Daoy (cell line): ENCODE measurements around the gene AMH. TPM values are rescaled to one million over a fixed set of nuclear protein-coding genes. Genes with fewer than 3 reads are reported as not detected.

Experiments
- DNase-seq: peaks from one replicate; pipeline ENCODE4 v3.0.0-alpha.2; 2015; ENCODE audit warnings: low read depth
- total RNA-seq: library from RNA; depleted of rRNA; stranded (reverse); fragments of >200 nt; shearing (Covaris generic); gene quantifications from 2 replicates; pipeline ENCODE4 v1.2.3, GENCODE V29; 2014

AMH gene
- total RNA-seq, 1 experiment from 2014 or later: 0.51 TPM

DNA sequence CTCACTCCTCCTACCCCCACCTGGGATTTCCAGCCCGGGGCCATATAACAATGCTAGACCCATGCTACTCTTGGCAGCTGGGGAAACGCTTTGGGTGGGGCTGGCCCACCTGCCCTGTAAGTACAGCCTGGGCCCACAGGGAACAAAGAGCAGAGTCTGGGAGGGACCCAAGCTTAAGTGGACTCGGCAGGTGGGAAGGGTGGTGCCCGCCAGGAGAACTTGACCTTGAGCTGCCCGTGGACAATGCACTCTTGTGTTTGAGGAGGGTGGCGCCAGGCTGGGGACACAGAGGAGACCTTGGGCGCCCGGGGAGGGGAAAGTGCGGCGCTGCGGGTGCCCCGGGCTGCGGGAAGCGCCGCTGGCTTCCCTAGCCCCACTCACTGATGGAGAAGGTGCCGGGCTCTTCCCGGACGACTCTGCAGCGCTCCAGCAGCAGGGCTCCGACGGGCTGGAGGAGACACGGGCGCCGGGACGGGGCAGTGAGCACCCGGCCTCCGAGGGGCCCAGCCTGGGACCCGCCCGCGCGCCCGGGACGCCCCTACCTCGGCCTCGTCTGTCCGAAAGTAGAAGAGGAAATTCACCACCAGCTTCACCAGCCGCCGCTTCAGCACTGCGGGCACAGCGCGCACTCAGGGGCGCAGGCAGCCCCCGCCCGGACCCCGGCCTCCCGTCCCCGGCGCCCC, 13.6 kb upstream of the AMH start:
- no peak for DNase-seq

DNA sequence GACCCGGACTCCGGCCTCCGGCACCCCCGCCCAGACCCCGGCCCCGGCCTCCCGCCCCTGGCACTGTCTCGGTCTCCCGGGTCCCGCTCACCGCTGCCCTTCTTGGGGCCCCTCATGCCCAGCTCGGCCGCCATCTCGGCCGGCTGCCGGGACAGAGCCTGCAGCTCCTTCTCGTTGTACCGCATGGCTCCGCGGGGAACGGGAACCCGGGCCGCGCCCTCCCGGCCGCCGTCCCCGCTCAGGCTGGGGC, 13.1 kb upstream of the AMH start:
- DNase-seq: no peak

DNA sequence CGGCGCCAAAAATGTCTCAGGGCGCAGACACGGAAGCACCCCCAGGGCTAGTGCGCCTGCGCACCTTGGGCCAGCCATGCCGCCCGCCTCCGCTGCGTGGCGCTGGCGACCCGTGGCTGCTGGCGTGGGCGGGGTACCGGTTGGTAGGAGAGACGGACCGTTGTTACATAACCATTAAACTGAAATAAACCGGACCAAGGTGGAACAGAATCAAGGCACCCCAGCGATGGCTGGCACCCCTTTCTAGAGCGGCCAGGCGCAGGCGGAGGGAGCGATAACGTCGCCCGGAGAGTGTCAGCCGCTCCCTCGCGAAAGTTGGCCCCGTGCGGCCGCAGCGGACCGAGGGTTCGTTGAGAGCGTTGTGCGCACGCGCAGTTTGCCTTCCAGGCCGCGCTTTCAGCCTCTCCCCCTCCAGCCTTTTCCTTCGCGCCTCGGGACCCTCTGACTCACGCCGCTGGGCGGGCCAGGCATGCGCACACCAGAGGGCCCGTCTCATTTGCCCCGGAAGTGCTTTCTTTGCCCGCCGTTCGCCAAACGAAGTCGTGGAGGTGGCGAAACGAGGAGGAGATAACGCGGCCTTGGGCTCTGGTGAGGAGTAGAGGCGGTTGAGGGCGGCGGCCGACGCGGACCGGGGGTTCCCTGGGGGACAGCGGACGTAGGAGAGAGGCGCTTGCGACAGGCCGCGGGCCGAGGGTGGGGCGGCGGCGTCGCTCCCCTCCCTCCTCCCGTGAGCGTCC, 12.6 kb upstream of the AMH start, which contains the start of the genes PLEKHJ1 and SF3A2:
TSS of gene PLEKHJ1 (minus strand) at position 16 of the 737 bp plus-strand sequence. CDS start 81 bp downstream, outside the sequence.
TSS of gene SF3A2 (plus strand) at position 511 of the 737 bp plus-strand sequence. CDS start 6,595 bp downstream, outside the sequence.
- DNase-seq: peak; percentile 100

DNA sequence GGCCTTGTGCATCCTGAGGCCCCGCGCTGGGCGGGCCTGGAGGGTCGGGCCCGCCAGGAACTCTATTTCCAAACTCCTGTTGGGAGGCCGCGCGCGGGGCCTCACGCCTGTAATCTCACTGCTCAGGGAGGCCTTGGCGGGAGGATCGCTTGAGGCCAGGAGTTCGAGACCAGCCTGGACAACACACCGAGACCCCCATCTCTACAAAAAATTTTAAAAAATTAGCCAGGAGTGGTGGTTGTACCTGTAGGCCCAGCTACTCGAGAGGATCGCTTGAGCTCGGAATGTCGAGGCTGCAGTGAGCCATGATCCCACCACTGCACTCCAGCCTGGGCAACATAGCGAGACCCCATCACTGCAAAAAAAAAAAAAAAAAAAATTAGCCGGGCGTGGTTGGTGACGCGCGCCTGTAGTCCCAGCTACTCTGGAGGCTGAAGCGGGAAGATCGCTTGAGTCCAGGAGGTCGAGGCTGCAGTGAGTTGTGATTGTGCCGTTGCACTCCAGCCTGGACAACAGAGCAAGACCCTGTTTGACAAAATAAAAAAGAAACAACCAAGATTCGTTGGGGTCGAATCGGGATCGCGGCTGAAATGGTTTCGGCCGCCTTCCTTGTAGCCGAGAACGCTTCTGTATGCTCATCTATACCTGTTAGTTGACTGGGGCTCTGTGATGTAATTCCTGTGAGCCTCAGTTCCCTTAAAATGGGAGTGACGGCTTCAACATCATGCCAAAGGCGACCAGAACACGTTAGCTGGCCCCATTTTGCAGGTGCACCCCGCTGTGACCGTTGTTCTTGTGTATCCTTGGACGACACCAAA, 11.9 kb upstream of the AMH start:
- DNase-seq: no peak

DNA sequence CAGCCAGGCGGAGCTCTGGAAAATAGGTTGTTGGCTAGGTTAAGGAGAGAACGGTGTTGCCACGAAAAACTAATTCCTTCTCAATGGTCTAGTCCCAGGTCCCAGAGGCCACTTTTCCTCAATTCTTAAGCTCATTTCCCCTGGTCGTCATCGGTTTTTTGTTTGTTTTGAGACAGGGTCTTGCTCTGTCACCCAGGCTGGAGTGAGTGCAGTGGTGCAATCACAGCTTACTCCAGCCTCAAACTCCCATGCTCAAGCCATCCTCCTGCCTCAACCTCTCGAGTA, 11.3 kb upstream of the AMH start:
- DNase-seq: no peak

DNA sequence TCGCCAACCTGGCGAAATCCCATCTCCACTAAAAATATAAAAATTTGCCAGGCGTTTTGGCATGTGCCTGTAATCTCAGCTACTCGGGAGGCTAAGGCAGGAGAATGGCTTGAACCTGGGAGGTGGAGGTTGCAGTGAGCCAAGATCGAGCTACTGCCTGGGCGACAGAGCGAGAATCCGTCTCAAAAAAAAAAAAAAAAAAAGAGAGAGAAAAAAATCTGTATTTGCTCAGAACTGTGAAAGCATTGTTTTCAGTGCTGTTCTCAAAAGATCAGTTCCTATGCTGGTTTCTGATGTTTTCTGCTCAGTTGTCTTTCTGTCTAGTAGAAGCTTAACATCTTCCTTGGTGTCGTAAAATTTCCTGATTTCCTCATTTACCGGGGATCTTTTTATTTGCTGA, 9.9 kb upstream of the AMH start:
- DNase-seq: no peak

DNA sequence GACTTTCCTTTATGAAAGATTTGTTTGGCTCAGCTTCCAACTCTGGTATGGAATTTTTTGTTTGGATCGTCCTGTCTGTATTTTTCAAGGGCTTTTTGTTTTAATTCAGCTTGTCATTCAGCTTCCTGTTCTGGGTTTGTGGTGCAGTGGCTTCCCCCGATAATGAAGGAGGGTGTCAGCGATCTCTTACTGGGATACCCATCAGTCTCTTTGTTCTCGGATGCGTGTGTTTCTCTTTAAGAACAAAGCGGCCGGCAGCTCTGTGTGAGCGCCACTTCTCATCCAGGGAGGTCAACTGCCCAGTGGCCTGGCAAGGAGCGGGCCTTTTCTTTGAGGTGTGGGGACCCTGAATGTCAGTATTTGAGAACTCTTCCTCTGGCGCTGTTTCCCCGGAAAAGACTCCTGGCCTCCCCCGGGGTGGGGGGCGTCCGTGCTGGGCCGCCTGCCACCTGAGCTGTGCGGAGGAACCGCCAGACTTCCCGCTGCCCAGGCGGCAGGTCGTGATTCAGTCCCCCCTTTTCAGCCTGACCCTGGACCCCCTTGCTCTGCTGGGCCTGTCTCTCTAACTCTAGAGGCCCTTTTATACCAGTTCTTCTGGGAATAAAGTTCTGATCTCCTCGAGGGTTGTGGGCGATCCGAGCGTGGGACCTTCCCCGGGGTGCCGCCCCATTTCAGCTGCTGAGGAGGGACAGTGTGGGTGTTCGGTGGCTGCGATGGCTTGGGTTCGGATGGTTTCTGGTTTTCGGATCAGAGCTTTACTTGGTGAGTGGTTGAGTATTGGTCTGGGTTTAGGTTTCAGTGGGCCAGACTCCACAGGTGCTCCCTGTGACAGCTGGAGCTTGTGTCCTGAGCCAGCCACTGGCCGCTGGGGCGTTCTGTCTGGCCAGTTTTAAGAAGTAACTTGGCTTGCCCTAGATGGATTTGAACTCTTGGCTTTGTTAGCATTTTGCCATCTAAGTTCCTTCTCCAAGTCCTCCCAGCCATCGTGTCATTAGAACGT, 9.1 kb upstream of the AMH start:
- DNase-seq: no peak

DNA sequence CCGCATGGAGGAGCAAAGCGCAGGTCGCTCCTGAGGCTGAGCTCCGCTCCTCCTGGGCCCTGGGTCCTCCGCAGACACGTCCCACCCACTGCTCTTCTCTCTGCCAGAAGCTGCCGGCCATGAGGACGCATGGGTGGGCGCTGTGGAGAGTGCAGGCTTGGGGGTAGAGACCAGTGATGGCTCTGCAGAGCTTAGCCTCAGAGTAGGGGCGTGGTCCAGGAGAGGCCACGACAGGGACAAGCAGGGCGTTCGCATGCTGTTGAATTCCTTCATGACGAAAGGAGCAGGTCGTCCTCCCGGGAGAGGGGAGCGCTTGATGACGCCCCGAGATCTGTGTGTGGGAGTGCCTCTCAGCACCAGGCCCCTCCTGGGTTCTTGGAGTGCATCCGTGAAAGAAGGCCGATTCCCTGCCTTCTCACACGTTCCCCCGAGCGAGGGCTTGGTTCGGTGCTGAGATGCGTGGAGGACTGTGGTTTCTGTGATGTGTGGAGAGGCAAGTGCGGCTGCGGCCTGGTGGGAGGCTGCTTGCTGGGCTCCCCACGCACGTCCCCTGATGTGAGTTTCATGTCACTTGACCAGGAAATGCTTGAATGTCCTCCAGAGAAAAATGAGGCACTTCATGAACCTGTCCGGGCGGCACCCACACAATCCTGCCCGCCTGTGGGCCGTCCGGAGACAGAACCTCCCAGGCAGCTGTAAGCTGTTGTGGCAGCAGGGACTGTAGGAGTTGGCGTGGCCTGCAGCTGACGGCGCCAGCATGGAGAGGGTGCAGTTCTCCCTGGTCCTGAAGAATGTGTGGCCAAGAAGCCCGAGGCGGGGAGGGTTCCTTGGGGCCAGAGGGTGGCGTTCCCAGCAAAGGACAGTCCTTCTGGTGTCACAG, 8.0 kb upstream of the AMH start:
- no peak for DNase-seq

DNA sequence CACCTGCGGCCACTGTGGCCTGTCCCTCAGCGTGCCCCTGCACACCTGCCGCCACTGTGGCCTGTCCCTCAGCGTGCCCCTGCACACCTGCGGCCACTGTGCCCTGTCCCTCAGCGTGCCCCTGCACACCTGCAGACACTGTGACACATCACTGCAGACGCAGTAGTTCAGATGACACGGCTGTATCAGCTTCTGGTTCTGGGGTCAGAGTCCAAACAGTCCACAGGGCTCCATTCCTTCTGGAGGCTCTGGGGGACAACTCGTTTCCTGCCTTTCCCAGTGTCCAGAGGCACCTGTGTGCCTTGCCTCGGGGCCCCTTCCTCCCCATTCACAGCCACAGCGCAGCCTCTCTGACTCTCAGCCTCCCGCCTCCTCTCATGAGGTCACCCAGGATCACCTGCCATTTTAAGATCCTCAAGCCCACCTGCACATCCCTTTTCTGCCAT, 7.0 kb upstream of the AMH start:
- no peak for DNase-seq

DNA sequence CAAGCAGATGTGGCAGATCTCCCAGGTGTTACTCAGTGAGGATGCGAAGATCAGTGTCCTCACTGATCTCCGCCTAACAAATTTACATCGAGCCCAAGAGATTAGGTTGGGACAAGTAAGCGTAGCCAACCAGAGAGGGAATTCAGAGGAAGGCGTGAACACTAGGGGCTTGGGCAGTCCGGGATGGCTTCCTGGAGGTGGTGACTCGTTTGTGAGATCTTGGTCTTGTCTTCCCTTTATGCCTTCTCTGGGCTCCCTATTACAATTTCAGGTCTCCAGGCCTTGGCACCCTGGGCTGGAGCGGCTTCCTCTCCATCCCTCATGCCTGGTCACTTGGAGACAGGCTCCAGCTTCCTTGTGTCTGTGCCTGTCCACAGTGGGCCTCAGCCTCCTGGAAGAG, 6.3 kb upstream of the AMH start:
- no peak for DNase-seq

DNA sequence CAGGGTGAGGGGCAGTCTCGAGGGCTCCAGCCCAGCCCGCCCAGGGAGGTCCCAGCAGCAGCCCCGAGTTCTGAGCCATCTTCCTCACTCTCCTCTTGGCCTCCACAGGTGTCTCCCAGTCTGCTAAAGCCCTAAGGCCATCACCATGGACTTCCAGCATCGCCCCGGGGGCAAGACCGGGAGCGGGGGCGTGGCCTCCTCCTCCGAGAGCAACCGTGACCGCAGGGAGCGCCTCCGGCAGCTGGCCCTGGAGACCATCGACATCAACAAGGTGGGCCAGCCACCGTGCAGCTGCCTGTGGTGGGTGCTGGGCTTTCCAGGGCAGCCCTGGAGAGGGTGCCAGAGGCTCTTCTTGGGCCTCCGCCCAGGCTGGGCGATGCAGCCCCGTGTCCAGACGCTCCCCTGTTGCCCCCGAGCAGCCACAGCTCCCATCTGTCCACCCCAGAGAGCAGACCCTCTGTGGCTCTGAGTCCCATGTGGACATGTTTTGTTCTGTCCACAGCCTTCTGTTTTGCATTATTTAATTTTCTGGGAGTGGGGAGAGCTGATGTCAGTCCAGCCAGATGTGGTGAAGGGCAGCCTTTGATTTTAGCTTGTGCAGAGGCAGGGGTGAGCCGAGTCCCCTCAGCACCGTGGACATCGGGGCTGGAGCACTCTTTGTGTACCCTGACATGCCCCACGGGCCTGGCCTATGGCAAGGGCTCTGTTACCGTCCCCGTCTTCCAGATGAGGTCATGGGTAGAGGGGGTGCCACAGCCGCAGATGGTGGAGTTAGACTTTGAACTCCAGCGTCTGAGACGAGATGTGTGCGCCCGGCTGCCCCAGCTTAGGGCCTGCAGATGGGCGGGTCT, 5.6 kb upstream of the AMH start:
- DNase-seq: no peak

DNA sequence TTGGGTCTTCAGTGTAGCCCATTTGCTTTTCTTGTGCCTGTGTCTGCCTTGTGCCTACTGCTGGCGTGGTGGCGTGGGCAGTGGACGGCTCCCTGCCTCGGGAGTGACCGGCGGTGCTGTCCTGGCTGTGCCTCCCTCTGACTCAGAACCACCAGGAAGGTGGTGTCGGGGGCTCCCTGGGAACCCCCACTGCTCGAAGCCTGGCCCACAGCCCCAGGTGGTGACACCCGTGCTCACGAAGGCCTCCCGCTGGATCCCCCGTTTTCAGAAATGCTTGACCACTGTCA, 5.1 kb upstream of the AMH start:
- DNase-seq: no peak

DNA sequence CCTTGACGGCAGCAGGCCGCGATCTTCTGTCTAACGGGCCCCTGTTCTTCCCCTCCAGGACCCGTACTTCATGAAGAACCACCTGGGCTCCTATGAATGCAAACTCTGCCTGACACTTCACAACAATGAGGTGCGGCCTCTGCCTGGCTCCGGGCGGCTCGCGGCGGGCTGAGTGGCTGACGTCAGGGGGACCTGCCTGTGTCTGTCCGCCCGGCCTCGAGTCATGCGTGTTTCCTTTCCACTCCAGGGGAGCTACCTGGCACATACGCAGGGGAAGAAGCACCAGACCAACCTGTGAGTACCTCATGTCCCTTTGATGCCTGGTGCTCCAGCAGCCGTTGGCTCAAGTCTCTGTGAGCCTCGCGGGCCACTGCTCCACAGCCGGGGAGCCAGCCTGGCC, 4.6 kb upstream of the AMH start:
- no peak for DNase-seq

DNA sequence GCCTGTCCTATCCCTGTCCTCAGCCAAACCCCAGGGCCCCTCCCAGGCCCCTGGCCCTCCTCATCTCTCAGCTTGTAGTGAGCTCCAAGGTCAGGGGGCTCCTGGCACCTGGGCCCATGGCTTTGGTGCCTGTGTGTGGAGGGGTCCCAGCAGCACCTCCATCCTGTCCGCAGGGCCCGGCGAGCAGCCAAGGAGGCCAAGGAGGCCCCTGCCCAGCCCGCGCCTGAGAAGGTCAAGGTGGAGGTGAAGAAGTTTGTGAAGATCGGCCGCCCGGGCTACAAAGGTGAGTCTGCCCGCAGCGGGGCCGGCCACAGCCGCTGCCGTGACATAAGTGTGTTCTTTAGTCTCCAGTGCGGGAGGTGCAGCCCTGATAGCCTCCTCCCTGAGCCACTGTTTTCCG, 3.9 kb upstream of the AMH start:
- no peak for DNase-seq

DNA sequence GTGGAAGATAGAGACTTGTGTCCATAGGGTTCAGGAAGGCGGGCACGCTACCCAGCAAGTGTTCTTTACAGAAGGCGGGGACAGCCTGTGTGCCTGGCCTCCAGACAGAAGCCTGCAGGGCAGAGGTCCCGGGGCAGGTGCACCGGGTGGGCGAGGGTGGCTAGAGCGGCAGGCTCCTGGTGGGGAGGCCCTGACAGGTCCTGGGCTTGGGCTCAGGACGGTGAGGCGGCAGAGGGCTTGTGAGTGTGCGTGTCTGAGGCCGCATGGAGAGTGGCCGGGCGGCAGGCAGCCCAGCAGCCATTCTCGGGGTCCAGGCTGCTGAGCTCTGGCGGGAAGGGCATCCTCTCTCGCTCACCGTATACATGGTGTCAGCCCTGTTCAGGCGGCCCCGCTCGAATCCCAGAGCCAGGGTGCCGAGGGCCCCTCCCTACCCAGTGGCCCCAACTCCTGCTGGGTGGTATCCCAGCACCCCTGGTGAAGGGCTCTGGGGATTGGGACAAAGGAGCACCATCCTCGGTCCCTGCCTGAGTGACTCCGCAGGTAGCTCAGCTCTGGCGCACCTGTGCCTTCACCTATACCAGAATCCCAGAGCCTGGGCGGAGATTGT, 3.0 kb upstream of the AMH start:
- DNase-seq: no peak

DNA sequence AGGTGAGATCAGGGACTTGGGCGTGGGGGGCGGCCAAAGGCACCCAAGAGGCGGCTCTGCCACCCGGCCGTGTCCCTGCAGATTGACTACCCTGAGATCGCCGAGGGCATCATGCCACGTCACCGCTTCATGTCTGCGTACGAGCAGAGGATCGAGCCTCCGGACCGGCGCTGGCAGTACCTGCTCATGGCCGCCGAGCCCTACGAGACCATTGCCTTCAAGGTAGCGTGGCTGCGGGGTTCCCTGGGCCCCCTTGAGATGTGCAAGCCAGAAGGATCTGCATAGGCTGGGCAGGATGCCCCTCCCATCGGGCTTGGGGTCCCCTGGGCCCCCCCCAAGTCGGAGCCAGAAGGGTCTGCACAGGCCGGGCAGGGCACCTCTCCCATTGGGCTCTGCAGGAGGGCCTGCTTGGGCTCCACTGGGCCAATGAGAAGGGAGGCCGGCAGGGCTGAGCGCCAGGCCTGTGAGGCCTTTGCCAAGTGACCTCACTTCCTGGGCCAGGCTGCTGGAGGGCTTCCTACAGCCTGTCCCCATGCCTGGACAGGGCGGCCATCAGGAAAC, 2.2 kb upstream of the AMH start:
- peak; percentile 70 for DNase-seq

DNA sequence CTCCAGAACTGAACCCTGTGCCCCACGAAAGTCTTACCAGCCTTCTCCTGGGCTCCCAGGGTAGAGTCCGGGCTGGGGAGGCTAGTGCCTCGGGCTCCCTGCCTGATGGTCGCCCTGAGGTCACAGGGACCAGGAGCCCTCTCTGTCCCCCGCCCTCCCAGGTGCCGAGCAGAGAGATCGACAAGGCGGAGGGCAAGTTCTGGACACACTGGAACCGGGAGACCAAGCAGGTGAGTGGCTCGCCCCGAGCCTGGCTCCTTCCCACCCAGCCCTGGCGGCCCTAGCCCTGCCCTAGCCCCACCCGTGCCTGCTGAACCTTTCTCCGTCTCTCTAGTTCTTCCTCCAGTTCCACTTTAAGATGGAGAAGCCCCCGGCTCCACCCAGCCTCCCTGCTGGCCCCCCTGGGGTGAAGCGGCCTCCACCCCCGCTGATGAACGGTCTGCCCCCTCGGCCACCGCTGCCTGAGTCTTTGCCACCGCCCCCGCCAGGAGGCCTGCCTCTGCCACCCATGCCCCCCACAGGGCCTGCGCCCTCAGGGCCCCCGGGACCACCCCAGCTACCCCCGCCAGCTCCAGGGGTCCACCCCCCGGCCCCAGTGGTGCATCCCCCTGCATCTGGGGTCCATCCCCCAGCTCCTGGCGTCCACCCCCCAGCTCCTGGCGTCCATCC, 1.6 kb upstream of the AMH start:
- DNase-seq: no peak

DNA sequence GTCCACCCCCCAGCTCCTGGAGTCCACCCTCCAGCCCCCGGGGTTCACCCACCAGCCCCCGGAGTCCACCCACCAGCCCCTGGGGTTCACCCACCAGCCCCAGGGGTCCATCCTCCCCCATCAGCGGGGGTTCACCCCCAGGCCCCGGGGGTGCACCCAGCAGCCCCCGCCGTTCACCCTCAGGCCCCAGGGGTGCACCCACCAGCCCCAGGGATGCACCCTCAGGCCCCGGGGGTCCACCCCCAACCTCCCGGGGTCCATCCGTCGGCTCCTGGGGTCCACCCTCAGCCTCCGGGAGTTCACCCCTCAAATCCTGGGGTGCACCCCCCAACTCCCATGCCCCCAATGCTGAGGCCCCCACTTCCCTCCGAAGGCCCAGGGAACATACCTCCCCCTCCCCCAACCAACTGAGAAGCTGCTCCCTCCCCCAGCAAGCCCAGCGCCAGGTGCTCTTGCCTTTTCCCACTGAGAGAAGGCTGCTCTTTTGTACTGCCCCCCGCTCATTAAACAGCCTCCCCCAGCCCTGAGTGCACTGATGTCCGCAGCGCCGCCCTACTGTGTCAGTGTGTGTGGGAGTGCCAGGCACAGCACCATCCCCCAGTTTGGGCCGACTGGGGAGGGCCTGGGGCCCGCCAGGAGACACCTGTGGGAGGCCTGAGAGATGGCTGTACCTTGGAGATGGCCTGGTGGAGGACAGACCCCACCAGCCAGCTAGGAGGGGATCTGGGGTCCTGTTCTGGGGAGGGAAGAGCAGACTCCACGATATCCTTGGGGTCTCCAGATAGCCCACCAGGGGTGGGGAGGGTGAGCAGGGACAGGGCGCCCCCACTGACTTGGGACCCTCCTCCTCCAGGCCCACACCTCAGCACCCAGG, 750 bp upstream of the AMH start:
- no peak for DNase-seq
